Measurements from ENCODE around the gene LDAF1. TPM values are rescaled to one million over a fixed set of nuclear protein-coding genes. Genes with fewer than 3 reads are reported as not detected.
"Not testable (repeated sequence)": the region's sequence is repeated elsewhere in the genome, so short reads cannot be mapped to it uniquely, and the experiment has no call there.

LDAF1 gene
- polyA plus RNA-seq, 1 donor: 23.0 TPM

DNA sequence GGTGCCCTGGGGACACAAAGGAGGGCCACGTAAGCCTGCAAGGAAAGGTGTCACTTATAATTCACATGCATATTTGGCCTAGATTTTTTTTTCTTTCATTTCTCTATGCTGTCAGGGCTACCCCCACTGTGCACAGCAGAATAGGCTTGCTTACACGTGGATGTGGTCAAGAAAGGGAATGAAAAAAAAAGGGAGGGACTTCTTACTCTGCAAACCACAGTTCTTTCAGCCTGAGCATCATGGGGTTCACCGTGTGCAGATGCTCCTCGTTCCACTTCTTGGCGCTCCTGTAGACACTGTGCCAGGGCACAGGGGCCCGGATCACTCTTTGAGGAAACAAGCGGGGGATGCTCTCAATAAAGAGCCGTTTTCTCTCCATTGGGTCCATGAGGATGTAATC, 24.4 kb upstream of the LDAF1 start:
- H3K4me1 ChIP-seq (ENCODE audit: control insufficient read depth, insufficient read depth, low read length): no peaks in the 10 kb centered on the region
- no peaks in the 10 kb centered on the region for H3K36me3 ChIP-seq (ENCODE audit: control insufficient read depth, insufficient read depth, low read length)
- H3K27ac ChIP-seq (ENCODE audit: low read length): no peak overlapping the region
- no peaks in the 10 kb centered on the region for H3K27me3 ChIP-seq (ENCODE audit: control insufficient read depth, insufficient read depth, low read length)
- no peak for DNase-seq
- no CpG with 5 or more reads among the region's 8 CpGs for WGBS (ENCODE audit: insufficient coverage, low lambda C conversion rate)
- no peaks in the 10 kb centered on the region for H3K9me3 ChIP-seq (ENCODE audit: control insufficient read depth, low read depth, low read length)
- no peak overlapping the region for H3K4me3 ChIP-seq (ENCODE audit: low read length)

DNA sequence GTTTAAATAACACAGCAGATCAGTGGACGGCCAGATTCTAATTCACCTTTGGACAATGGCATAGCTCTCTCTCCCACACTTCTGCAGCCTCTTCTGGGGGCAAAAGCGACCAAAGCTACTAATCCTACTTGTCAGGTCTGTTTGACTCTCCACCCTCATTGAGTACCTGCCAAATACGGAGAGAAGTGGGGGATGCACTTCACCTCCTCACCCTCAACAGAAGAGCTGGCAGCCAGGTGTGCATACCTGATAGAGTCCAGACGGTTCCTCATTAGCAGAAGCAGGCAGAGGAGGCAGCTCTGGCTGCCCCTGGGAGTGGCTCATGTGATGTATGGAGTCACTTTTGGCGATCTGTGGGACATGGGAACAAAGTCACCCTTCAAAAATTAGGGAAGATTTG, 12.7 kb upstream of the LDAF1 start:
- DNase-seq: no peak
- no peaks in the 10 kb centered on the region for H3K9me3 ChIP-seq (ENCODE audit: control insufficient read depth, low read depth, low read length)
- no CpG with 5 or more reads among the region's 5 CpGs for WGBS (ENCODE audit: insufficient coverage, low lambda C conversion rate)
- no peak overlapping the region for H3K4me3 ChIP-seq (ENCODE audit: low read length)
- no peaks in the 10 kb centered on the region for H3K4me1 ChIP-seq (ENCODE audit: control insufficient read depth, insufficient read depth, low read length)
- no peaks in the 10 kb centered on the region for H3K27me3 ChIP-seq (ENCODE audit: control insufficient read depth, insufficient read depth, low read length)
- H3K27ac ChIP-seq (ENCODE audit: low read length): no peak overlapping the region
- H3K36me3 ChIP-seq (ENCODE audit: control insufficient read depth, insufficient read depth, low read length): no peaks in the 10 kb centered on the region

DNA sequence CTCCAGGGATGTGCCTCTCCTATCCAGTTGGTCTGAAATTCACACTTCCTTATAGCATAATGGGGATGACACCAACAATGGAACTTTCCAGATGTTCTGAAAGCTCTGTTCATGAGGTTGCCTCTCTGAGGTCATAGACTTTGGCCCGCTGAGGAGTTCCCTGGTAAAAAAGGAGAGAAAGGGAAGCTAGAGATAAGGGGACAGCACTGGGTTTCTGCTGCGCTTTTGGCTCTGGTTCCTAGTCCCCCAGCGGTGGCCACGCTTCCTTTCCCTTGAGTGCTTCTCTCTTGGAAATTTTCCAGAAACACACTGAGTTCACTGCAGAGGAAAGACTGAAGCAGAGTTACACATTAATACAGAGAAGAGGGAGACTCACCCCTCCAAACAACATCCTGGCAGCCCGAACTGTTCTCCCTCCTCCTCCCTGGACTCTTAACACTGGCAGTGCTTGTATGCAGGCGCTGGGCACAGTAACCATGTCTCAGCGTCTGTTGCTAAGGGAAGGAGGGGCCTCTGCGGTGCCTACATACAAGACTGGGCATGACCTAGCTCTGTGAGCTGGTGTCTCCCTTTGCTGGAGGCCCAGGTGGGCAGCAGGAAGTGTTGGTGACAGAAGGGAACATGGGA, 8.0 kb upstream of the LDAF1 start, which contains the start of gene DNAH3:
Gene DNAH3 (minus strand): TSS at position 472 of the 627 bp plus-strand sequence. CDS start 527 bp downstream, outside the sequence.
- H3K9me3 ChIP-seq (ENCODE audit: control insufficient read depth, low read depth, low read length): no peaks in the 10 kb centered on the region
- no peaks in the 10 kb centered on the region for H3K36me3 ChIP-seq (ENCODE audit: control insufficient read depth, insufficient read depth, low read length)
- no peak within 1 kb of the TSS for H3K27ac ChIP-seq (ENCODE audit: low read length)
- no peaks in the 10 kb centered on the region for H3K4me1 ChIP-seq (ENCODE audit: control insufficient read depth, insufficient read depth, low read length)
- no peak for DNase-seq
- no peaks in the 10 kb centered on the region for H3K27me3 ChIP-seq (ENCODE audit: control insufficient read depth, insufficient read depth, low read length)
- 60% methylated on average over 1 of the region's 8 CpGs for WGBS (ENCODE audit: insufficient coverage, low lambda C conversion rate)
- H3K4me3 ChIP-seq (ENCODE audit: low read length): no peak within 1 kb of the TSS

DNA sequence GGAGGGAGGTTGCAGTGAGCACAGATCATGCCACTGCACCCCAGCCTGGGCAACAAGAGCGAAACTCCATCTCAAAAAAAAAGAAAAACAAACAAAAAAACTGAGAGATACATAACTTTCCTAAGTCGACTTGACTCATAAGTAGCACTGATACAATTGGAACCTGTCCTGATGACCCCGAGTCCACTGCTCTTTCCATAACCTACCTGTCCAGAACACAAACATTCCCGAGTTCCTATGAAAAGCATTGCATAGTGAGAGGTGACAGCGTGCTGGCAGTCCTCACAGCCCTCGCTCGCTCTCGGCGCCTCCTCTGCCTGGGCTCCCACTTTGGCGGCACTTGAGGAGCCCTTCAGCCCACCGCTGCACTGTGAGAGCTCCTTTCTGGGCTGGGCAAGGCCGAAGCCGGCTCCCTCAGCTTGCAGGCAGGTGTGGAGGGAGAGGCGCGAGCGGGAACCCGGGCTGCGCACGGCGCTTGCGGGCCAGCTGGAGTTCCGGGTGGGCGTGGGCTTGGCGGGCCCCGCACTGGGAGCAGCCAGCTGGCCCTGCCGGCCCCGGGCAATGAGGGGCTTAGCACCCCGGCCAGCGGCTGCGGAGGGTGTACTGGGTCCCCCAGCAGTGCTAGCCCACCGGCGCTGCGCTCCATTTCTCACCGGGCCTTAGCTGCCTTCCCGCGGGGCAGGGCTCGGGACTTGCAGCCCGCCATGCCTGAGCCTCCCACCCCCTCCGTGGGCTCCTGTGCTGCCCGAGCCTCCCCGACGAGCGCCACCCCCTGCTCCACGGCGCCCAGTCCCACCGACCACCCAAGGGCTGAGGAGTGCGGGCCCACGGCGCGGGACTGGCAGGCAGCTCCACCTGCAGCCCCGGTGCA, 6.1 kb upstream of the LDAF1 start:
- not testable (repeated sequence) for H3K36me3 ChIP-seq (ENCODE audit: control insufficient read depth, insufficient read depth, low read length); H3K4me1 ChIP-seq (ENCODE audit: control insufficient read depth, insufficient read depth, low read length); H3K4me3 ChIP-seq (ENCODE audit: low read length); H3K27ac ChIP-seq (ENCODE audit: low read length); H3K9me3 ChIP-seq (ENCODE audit: control insufficient read depth, low read depth, low read length); DNase-seq; H3K27me3 ChIP-seq (ENCODE audit: control insufficient read depth, insufficient read depth, low read length)
- WGBS (ENCODE audit: insufficient coverage, low lambda C conversion rate): no CpG with 5 or more reads among the region's 51 CpGs

DNA sequence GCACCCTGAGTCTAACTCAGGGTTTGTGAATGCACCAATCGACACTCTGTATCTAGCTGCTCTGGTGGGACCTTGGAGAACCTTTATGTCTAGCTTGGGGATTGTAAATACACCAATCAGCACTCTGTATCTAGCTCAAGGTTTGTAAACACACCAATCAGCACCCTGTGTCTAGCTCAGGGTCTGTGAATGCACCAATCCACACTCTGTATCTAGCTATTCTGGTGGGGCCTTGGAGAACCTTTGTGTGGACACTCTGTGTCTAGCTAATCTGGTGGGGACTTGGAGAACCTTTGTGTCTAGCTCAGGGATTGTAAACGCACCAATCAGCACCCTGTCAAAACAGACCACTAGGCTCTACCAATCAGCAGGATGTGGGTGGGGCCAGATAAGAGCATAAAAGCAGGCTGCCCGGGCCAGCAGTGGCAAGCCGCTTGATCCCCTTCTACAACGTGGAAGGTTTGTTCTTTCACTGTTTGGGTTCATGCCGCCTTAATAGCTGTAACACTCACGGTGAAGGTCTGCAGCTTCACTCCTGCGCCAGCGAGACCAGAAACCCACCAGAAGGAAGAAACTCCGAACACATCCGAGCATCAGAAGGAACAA, 5.2 kb upstream of the LDAF1 start:
- not testable (repeated sequence) for H3K9me3 ChIP-seq (ENCODE audit: control insufficient read depth, low read depth, low read length); DNase-seq; H3K36me3 ChIP-seq (ENCODE audit: control insufficient read depth, insufficient read depth, low read length); H3K4me3 ChIP-seq (ENCODE audit: low read length); H3K27ac ChIP-seq (ENCODE audit: low read length); H3K27me3 ChIP-seq (ENCODE audit: control insufficient read depth, insufficient read depth, low read length); H3K4me1 ChIP-seq (ENCODE audit: control insufficient read depth, insufficient read depth, low read length)
- no CpG with 5 or more reads among the region's 11 CpGs for WGBS (ENCODE audit: insufficient coverage, low lambda C conversion rate)

DNA sequence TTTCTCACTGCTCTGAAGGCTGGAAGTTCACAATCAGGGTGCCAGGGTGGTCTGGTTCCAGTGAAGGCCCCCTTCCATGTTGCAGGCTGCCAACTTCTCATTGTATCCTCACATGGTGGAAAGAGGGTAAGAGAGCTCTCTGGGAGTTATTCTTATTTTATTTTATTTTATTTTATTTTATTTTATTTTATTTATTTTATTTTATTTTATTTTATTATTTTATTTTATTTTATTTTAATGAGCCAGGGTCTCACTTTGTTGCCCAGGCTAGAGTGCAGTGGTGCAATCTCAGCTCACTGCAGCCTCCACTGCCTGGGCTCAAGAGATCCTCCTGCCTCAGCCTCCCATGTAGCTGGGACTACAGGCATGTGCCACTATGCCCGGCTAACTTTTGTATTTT, 2.5 kb upstream of the LDAF1 start:
- H3K4me1 ChIP-seq (ENCODE audit: control insufficient read depth, insufficient read depth, low read length); DNase-seq; H3K4me3 ChIP-seq (ENCODE audit: low read length); H3K27me3 ChIP-seq (ENCODE audit: control insufficient read depth, insufficient read depth, low read length); H3K27ac ChIP-seq (ENCODE audit: low read length); H3K9me3 ChIP-seq (ENCODE audit: control insufficient read depth, low read depth, low read length); H3K36me3 ChIP-seq (ENCODE audit: control insufficient read depth, insufficient read depth, low read length): not testable (repeated sequence)
- WGBS (ENCODE audit: insufficient coverage, low lambda C conversion rate): no CpG with 5 or more reads among the region's 1 CpG

DNA sequence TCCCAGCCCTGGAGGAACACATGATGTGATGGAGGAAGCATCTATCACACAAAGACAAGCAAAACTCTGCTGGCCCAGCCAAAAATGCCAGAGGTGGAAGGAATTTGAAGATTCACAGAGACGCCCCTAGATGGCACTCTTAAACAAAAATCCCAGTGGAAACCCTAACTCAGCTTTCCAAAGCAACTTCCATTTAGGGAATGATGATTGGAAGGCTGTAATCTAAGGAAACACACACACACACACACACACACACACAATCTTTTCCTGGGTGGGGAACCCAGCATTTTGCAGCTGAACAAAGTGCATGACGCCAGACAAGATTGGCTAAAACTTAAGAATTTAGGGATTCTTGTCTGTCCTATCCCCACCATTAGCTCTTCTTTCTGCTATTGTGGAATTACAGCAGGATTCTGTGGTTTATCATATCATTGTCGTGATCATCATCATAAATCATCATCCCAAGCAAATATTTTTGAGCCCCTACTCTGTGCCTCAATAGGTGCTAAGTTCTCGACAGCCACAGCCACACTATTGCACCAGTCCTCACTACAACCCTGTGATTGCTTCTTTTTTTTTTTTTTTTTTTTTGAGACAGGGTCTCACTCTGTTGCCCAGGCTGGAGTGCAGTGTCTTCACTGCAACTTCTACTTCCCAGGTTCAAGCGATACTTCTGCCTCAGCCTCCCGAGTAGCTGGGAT, 1.6 kb upstream of the LDAF1 start:
- no peaks in the 10 kb centered on the region for H3K9me3 ChIP-seq (ENCODE audit: control insufficient read depth, low read depth, low read length)
- no peak overlapping the region for H3K27ac ChIP-seq (ENCODE audit: low read length)
- peaks cover 9% of the 10 kb centered on the region for H3K4me1 ChIP-seq (ENCODE audit: control insufficient read depth, insufficient read depth, low read length)
- H3K27me3 ChIP-seq (ENCODE audit: control insufficient read depth, insufficient read depth, low read length): no peaks in the 10 kb centered on the region
- no peak overlapping the region for H3K4me3 ChIP-seq (ENCODE audit: low read length)
- DNase-seq: peak; percentile 48 to 72
- 29% methylated on average over 1 of the region's 6 CpGs for WGBS (ENCODE audit: insufficient coverage, low lambda C conversion rate)
- H3K36me3 ChIP-seq (ENCODE audit: control insufficient read depth, insufficient read depth, low read length): peaks cover 4% of the 10 kb centered on the region

DNA sequence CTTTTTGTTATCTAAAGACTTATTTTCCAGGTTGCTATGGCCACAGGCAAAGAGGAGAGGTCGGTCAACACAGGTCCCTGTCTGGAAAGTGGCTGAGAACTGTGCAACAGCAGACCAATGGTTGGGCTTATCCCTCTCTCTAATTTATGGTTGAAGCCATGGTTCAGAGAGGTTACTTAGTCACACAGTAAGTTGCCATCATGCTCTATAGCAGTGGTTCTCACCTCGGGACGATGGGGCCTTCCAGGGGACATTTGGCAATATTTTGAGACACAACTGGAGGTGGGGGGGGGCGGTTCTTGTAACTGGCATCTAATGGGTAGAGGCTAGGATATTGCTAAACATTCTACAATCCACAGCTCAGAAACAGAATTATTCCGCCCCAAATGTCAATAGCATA, 842 bp upstream of the LDAF1 start:
- Histone ChIP-seq H3K4me3 (ENCODE audit: low read length) (no peak overlapping the region), H3K27me3 (ENCODE audit: control insufficient read depth, insufficient read depth, low read length) (no peaks in the 10 kb centered on the region)
- DNase-seq: no peak

DNA sequence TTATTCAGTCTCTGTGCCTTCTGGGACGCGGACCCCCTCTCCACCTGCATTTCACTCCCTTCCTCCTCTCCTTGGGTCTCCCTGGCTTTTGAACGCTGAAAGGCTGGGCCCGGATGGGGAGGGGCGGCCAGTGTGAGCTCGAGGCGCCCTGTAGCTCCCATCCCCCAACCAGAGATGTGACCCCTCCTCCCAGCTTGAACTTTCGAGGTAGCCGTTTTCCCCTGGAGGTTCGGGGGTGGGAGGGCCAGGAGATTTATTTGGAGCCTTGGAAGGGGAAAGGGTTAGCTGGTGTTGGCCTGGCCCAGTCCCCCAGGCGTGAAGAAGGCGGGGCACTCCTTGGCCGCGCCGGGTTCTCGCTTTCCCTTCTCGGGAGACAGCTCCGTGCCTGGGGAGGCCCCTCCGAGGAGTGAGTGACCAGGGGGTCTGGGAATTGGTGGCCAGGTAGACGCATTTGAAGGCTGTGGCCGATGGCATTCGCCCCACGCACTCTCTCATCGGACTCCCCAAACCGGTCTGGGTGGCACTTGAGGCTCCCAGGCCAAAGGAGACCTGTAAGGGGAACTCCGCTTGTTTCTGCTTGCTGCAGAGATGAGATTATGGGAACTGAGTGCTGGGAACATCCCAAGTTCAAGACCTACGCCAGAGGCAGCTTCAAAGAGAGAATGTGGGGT, 942 bp downstream of the LDAF1 start:
- H3K4me1 ChIP-seq (ENCODE audit: control insufficient read depth, insufficient read depth, low read length): peaks cover 9% of the 10 kb centered on the region
- peak in 1 of 2 donors; percentile 67 for DNase-seq
- WGBS (ENCODE audit: insufficient coverage, low lambda C conversion rate): no CpG with 5 or more reads among the region's 27 CpGs

More for the DNA sequence above, 842 bp upstream of the LDAF1 start:
- H3K9me3 ChIP-seq (ENCODE audit: control insufficient read depth, low read depth, low read length): no peaks in the 10 kb centered on the region
- H3K27ac ChIP-seq (ENCODE audit: low read length): no peak overlapping the region
- peaks cover 4% of the 10 kb centered on the region for H3K36me3 ChIP-seq (ENCODE audit: control insufficient read depth, insufficient read depth, low read length)
- no CpG with 5 or more reads among the region's 5 CpGs for WGBS (ENCODE audit: insufficient coverage, low lambda C conversion rate)
- peaks cover 9% of the 10 kb centered on the region for H3K4me1 ChIP-seq (ENCODE audit: control insufficient read depth, insufficient read depth, low read length)

DNA sequence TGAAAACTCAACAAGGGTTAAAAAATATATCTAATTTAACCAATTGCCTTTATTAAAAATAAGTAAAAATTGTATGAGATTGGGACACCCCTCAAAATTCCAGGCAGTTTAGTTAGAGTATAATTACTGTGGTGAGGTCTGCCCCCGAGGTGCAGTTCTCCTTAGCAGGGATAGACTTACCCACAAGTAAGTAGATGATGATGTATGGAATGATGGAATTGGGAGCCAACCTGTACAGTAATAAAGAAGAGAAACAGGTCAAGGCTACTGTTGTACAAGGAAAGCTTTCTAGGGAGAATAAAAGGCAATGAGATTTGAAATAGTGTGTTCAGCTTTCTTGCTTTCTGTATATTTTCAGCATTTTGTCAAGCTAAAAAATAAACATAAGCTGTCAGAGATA, 1.8 kb downstream of the LDAF1 start:
- Histone ChIP-seq H3K9me3 (ENCODE audit: control insufficient read depth, low read depth, low read length) (no peaks in the 10 kb centered on the region), H3K4me3 (ENCODE audit: low read length) (no peak overlapping the region), H3K27ac (ENCODE audit: low read length) (no peak overlapping the region), H3K36me3 (ENCODE audit: control insufficient read depth, insufficient read depth, low read length) (peaks cover 20% of the 10 kb centered on the region), H3K27me3 (ENCODE audit: control insufficient read depth, insufficient read depth, low read length) (no peaks in the 10 kb centered on the region), H3K4me1 (ENCODE audit: control insufficient read depth, insufficient read depth, low read length) (peaks cover 9% of the 10 kb centered on the region)
- DNase-seq: no peak
- no CpG with 5 or more reads among the region's 1 CpG for WGBS (ENCODE audit: insufficient coverage, low lambda C conversion rate)

More for the DNA sequence above, 942 bp downstream of the LDAF1 start:
- no peaks in the 10 kb centered on the region for H3K9me3 ChIP-seq (ENCODE audit: control insufficient read depth, low read depth, low read length)
- no peak overlapping the region for H3K27ac ChIP-seq (ENCODE audit: low read length)
- peak overlapping the region; percentile 90 for H3K4me3 ChIP-seq (ENCODE audit: low read length)
- peaks cover 17% of the 10 kb centered on the region for H3K36me3 ChIP-seq (ENCODE audit: control insufficient read depth, insufficient read depth, low read length)
- H3K27me3 ChIP-seq (ENCODE audit: control insufficient read depth, insufficient read depth, low read length): no peaks in the 10 kb centered on the region
